Measurements from ENCODE around the gene PANK4.

PANK4 gene

DNA sequence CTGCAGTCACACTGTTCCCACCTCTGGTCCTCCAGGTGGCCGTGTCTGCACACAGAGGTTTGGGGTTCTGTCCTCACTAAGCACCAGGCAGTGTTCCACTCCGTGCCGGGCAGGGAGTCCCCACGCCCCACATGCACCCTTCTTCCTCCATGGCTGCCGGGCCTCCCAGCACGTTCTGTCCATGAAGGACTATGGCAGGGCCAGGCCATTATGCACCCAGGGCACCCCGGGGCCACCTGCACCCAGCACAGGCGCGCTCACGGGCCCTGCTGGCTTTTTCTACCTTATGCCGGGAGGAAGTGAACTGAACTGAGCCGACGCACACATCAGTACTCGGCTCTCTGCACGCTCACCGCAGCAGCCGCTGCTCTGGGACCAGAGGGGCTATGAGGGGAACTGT lies 10.3 kb downstream of the PANK4 start:
- TF ChIP-seq CTCF (conservative IDR thresholded peaks at IDR 0.05; ENCODE audit: low read length): no peak
- DNase-seq (ENCODE audit: low read depth): no peak

DNA sequence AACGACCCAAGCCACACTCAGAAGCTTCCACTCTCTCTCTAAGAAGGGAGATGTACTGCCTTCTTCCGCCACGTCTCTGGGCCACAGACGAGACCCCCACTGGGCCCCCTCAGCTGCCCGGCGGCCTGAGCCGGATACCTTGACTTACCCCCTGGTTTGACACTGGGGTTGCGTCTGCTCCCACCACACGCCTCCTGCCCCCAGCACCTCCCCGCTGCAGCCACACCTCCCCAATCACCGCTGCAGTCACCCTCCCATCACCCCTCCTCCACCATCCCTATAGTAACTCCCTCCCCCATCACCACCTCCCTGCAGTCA lies 10.7 kb downstream of the PANK4 start:
- no peak overlapping the region for H3K4me3 ChIP-seq (ENCODE audit: low read length)
- no peak for TF ChIP-seq CTCF (conservative IDR thresholded peaks at IDR 0.05; ENCODE audit: low read length)
- DNase-seq (ENCODE audit: low read depth): no peak

More for the DNA sequence above, 10.3 kb downstream of the PANK4 start:
- no peak overlapping the region for H3K4me3 ChIP-seq (ENCODE audit: low read length)

DNA sequence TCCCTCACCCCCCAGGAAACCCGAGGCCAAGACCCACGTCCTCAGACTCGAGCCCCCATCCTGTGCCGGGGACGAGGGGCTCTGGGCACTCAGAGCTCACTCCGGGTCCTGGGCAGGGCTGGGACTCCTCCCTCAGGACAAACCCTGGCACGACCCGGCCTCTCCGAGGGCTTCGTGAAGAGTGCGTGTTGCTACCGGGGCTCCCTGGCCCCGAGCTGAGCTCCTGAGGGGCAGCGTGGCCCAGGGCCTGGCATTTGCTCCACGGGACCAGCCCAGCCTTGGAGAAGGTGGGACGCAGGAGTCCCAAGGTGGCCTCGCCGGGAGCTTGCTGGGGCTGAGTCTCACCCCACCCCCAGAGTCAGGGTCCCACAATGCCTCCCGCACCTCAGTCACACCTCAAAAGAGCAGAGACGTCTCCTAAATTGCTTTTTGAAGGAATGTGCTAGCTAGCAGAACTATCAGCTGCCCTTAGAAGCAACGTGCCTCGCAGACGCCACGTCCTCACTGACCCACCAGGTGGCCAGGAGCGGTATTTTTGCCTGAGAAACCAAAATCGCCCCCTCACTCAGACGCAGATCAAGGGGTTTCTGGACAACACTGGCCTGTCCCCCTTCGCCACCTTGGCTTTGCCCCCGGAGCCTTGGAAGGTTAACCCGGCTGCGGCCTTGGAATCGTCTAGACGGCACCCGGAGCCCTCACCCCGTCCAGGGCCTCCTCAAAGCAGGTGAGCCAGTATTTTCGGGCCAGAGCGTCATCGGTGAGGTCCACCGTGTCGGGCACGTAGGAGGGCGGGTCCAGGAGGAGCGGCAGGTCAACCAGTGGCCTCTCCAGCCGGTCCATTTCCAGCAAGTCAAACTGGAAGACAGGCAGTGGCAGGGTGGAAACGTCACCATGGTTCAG lies 11.3 kb downstream of the PANK4 start:
- no peak overlapping the region for H3K4me3 ChIP-seq (ENCODE audit: low read length)
- no peak for TF ChIP-seq CTCF (conservative IDR thresholded peaks at IDR 0.05; ENCODE audit: low read length)
- DNase-seq (ENCODE audit: low read depth): no peak

- no peak overlapping the region for H3K4me3 ChIP-seq (ENCODE audit: low read length)
- no peak for TF ChIP-seq CTCF (conservative IDR thresholded peaks at IDR 0.05; ENCODE audit: low read length)
- DNase-seq (ENCODE audit: low read depth): no peak
These were observed 12.3 kb downstream of the PANK4 start for GRCh38 chr1:2513939-2514652.

DNA sequence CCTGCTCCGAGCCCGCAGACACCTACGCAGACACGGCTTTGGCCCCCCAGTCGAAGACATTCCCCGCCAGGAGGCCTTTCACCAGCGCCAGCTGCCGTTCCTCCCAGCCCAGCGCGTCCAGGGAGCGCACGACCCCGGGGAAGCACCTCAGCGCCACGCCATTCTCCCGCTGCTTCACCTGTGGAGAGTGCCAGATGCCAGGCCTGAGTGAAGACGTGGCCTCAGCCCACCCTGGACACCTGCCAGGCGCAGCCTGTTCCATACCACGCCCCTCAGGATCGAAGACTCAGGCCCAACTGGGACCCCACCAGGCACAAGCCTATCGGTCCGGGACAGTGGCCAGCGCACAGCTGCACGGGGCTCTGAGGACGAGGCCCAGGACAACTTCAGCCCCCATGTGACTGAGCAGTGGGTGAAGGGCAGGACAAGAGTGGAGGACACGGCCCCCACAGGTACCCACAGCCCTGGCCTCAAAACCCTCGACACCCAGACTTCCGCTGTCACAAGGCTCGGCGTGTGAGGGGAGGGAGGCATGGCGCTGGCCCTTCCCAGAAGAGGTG lies 13.5 kb downstream of the PANK4 start:
- no peak for DNase-seq (ENCODE audit: low read depth)
- no peak overlapping the region for H3K4me3 ChIP-seq (ENCODE audit: low read length)
- TF ChIP-seq CTCF (conservative IDR thresholded peaks at IDR 0.05; ENCODE audit: low read length): no peak

- no peak for DNase-seq (ENCODE audit: low read depth)
- TF ChIP-seq CTCF (conservative IDR thresholded peaks at IDR 0.05; ENCODE audit: low read length): no peak
- H3K4me3 ChIP-seq (ENCODE audit: low read length): no peak overlapping the region
These were observed 15.8 kb downstream of the PANK4 start for GRCh38 chr1:2510366-2511155.
